ENCODE data around the gene PLK5.
"Not testable (repeated sequence)": the region's sequence is repeated elsewhere in the genome, so short reads cannot be mapped to it uniquely, and the experiment has no call there.

PLK5 gene

DNA sequence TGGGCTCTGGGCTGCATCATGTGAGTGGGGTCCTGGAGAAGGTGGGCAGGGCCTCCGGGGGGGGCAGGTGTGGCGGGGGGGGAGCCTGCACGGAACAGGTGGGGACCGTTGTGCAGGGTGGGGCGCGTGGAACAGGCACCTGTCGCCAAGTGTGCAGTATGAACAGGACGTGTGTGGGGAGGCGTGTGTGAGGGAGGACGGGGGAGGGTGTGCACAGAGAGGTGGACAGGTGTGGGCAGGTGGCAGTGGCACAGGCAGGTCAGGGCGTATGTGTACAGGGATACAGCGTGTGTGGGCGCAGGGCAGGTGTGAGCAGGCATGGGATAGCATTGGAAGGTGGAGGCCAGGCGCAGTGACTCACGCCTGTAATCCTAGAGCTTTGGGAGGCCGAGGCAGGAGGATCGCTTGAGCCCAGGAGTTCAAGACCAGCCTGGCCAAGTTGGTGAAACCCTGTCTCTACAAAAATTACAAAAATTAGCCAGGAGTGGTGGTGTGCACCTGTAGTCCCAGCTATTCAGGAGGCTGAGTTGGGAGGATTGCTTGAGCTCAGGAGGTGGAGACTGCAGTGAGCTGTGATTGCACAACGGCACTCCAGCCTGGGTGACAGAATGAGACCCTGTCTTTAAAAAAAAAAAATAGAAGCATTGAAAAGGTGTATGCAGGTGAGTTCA is 3.2 kb downstream of the PLK5 start:
- Mint-ChIP-seq H3K27ac (ENCODE audit: low read depth) (no peak overlapping the region), H3K4me3 (no peak overlapping the region), H3K4me1 (peaks cover 7% of the 10 kb centered on the region), H3K27me3 (peaks cover 78% of the 10 kb centered on the region), H3K9me3 (no peaks in the 10 kb centered on the region), H3K36me3 (ENCODE audit: insufficient read depth) (peaks cover 3% of the 10 kb centered on the region)
- ATAC-seq (replicated peaks; ENCODE audit: extremely low read depth, poor library complexity, severe bottlenecking), result no peak
- DNase-seq (ENCODE audit: low spot score in 2 of 2), result no peak

GRCh38 chr19:1527650-1528309 is 3.9 kb downstream of the PLK5 start:
- no peaks in the 10 kb centered on the region for H3K9me3 Mint-ChIP-seq
- no peak for ATAC-seq (replicated peaks; ENCODE audit: extremely low read depth, poor library complexity, severe bottlenecking)
- peaks cover 73% of the 10 kb centered on the region for H3K27me3 Mint-ChIP-seq
- peaks cover 3% of the 10 kb centered on the region for H3K36me3 Mint-ChIP-seq (ENCODE audit: insufficient read depth)
- H3K27ac Mint-ChIP-seq (ENCODE audit: low read depth), result no peak overlapping the region
- no peak for DNase-seq (ENCODE audit: low spot score in 2 of 2)
- H3K4me3 Mint-ChIP-seq, result no peak overlapping the region
- peaks cover 7% of the 10 kb centered on the region for H3K4me1 Mint-ChIP-seq

- H3K4me1 Mint-ChIP-seq, result peaks cover 7% of the 10 kb centered on the region
- ATAC-seq (replicated peaks; ENCODE audit: extremely low read depth, poor library complexity, severe bottlenecking), result no peak
- H3K36me3 Mint-ChIP-seq (ENCODE audit: insufficient read depth), result peaks cover 3% of the 10 kb centered on the region
- H3K27ac Mint-ChIP-seq (ENCODE audit: low read depth), result no peak overlapping the region
- no peaks in the 10 kb centered on the region for H3K9me3 Mint-ChIP-seq
- H3K4me3 Mint-ChIP-seq, result no peak overlapping the region
- DNase-seq (ENCODE audit: low spot score in 2 of 2), result no peak
- peaks cover 73% of the 10 kb centered on the region for H3K27me3 Mint-ChIP-seq
Observed at GRCh38 chr19:1528596-1529429, 4.9 kb downstream of the PLK5 start.

- peaks cover 5% of the 10 kb centered on the region for H3K4me1 Mint-ChIP-seq
- peaks cover 68% of the 10 kb centered on the region for H3K27me3 Mint-ChIP-seq
- peaks cover 3% of the 10 kb centered on the region for H3K36me3 Mint-ChIP-seq (ENCODE audit: insufficient read depth)
- no peaks in the 10 kb centered on the region for H3K9me3 Mint-ChIP-seq
- no peak overlapping the region for H3K27ac Mint-ChIP-seq (ENCODE audit: low read depth)
- DNase-seq (ENCODE audit: low spot score in 2 of 2) (no peak), ATAC-seq (replicated peaks; ENCODE audit: extremely low read depth, poor library complexity, severe bottlenecking) (no peak)
- H3K4me3 Mint-ChIP-seq, result no peak overlapping the region
Observed at GRCh38 chr19:1529430-1529816, 5.5 kb downstream of the PLK5 start.

DNA sequence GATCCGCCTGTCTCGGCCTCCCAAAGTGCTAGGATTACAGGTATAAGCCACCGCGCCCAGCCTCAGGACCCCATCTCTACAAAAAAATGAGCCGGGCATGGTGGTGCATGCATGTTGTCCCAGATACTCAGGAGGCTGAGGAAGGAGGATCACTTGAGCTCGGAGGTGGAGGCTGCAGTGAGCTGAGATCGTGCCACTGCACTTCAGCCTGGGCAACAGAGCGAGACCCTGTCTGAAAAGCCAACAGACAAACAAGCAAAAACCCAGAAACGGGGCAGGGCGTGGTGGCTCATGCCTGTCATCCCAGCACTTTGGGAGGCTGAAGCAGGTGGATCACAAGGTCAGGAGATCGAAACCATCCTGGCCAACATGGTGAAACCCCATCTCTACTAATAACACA is 7.0 kb downstream of the PLK5 start:
- DNase-seq (ENCODE audit: low spot score in 2 of 2); H3K4me3 Mint-ChIP-seq; H3K9me3 Mint-ChIP-seq; ATAC-seq (replicated peaks; ENCODE audit: extremely low read depth, poor library complexity, severe bottlenecking); H3K36me3 Mint-ChIP-seq (ENCODE audit: insufficient read depth); H3K4me1 Mint-ChIP-seq; H3K27ac Mint-ChIP-seq (ENCODE audit: low read depth): not testable (repeated sequence)
- peaks cover 62% of the 10 kb centered on the region for H3K27me3 Mint-ChIP-seq

GRCh38 chr19:1531587-1531986 is 7.7 kb downstream of the PLK5 start:
- H3K36me3 Mint-ChIP-seq (ENCODE audit: insufficient read depth), result peaks cover 1% of the 10 kb centered on the region
- no peaks in the 10 kb centered on the region for H3K9me3 Mint-ChIP-seq
- no peak overlapping the region for H3K4me3 Mint-ChIP-seq
- H3K4me1 Mint-ChIP-seq, result no peaks in the 10 kb centered on the region
- ATAC-seq (replicated peaks; ENCODE audit: extremely low read depth, poor library complexity, severe bottlenecking) (no peak), DNase-seq (ENCODE audit: low spot score in 2 of 2) (no peak)
- H3K27ac Mint-ChIP-seq (ENCODE audit: low read depth), result no peak overlapping the region
- H3K27me3 Mint-ChIP-seq, result peaks cover 55% of the 10 kb centered on the region

DNA sequence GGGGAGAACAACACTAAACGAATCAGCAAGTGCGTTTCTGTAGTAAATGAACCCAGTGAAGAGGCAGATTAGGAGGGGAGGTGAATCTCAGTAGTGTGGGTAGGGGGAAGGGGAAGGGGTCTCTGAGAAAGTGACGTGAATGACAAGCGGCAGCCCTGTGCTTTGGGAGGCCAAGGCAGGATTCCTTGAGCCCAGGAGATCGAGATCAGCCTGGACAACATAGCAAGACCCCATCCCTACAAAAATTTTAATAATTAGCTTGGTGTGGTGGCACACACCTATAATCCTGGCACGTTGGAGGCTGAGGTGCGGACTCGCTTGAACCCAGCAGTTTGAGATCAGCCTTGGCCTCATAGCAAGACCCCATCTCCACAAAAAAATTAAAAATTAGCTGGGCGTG is 8.1 kb downstream of the PLK5 start:
- H3K27me3 Mint-ChIP-seq, result peaks cover 51% of the 10 kb centered on the region
- no peak overlapping the region for H3K27ac Mint-ChIP-seq (ENCODE audit: low read depth)
- no peaks in the 10 kb centered on the region for H3K4me1 Mint-ChIP-seq
- no peaks in the 10 kb centered on the region for H3K9me3 Mint-ChIP-seq
- peaks cover 1% of the 10 kb centered on the region for H3K36me3 Mint-ChIP-seq (ENCODE audit: insufficient read depth)
- no peak for DNase-seq (ENCODE audit: low spot score in 2 of 2)
- no peak for ATAC-seq (replicated peaks; ENCODE audit: extremely low read depth, poor library complexity, severe bottlenecking)
- no peak overlapping the region for H3K4me3 Mint-ChIP-seq

DNA sequence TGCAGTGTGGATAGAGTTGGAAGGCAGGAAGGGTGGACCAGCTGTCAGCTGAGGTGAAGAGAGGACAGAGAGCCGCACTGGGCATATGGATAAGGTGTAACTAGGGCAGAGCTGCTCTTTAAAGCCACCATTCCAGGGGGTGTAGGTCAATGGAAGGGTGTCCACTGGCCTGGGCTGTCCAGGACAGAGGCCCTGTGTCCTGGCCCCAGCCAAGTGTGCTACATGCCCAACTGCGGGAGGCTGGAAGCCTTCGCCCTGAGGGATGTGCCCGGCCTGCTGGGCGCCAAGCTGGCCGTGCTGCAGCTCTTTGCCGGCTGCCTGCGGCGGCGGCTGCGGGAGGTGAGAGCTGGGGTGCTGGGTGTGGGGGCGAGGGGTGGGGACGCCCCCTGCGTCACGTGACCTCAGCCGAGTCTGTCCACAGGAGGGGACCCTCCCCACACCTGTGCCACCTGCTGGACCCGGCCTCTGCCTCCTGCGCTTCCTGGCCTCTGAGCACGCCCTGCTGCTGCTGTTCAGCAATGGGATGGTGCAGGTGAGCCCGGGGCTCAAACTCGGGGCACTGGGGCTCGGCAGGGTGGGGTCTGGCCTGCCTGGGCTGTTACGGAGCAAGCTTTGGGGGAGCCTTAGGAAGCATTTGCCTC is 9.8 kb downstream of the PLK5 start:
- Mint-ChIP-seq H3K36me3 (ENCODE audit: insufficient read depth) (peaks cover 1% of the 10 kb centered on the region), H3K4me1 (no peaks in the 10 kb centered on the region), H3K27me3 (peaks cover 41% of the 10 kb centered on the region), H3K27ac (ENCODE audit: low read depth) (no peak overlapping the region), H3K9me3 (no peaks in the 10 kb centered on the region), H3K4me3 (no peak overlapping the region)
- DNase-seq (ENCODE audit: low spot score in 2 of 2) (no peak), ATAC-seq (replicated peaks; ENCODE audit: extremely low read depth, poor library complexity, severe bottlenecking) (no peak)

DNA sequence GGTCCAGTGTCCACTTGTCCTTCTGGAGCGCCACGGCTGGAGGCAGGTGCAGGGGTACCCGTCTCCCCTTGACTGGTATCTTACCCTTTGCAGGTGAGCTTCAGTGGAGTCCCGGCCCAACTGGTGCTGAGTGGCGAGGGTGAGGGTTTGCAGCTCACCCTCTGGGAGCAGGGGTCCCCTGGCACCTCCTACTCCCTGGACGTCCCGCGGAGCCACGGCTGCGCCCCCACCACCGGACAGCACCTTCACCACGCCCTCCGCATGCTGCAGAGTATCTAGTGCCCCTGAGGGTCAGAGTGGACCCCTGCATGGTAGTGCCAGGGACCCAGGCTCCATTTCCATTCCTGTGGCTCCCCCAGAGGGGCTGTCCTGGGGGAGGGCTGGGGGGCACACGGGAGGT is 11.1 kb downstream of the PLK5 start:
- H3K36me3 Mint-ChIP-seq (ENCODE audit: insufficient read depth), result peaks cover 1% of the 10 kb centered on the region
- no peak overlapping the region for H3K4me3 Mint-ChIP-seq
- no peaks in the 10 kb centered on the region for H3K4me1 Mint-ChIP-seq
- DNase-seq (ENCODE audit: low spot score in 2 of 2) (no peak), ATAC-seq (replicated peaks; ENCODE audit: extremely low read depth, poor library complexity, severe bottlenecking) (no peak)
- H3K27me3 Mint-ChIP-seq, result peaks cover 38% of the 10 kb centered on the region
- no peaks in the 10 kb centered on the region for H3K9me3 Mint-ChIP-seq
- H3K27ac Mint-ChIP-seq (ENCODE audit: low read depth), result no peak overlapping the region

- H3K4me1 Mint-ChIP-seq; ATAC-seq (replicated peaks; ENCODE audit: extremely low read depth, poor library complexity, severe bottlenecking); H3K27ac Mint-ChIP-seq (ENCODE audit: low read depth); DNase-seq (ENCODE audit: low spot score in 2 of 2); H3K9me3 Mint-ChIP-seq; H3K36me3 Mint-ChIP-seq (ENCODE audit: insufficient read depth); H3K4me3 Mint-ChIP-seq: not testable (repeated sequence)
- H3K27me3 Mint-ChIP-seq, result peaks cover 38% of the 10 kb centered on the region
Observed at GRCh38 chr19:1535699-1536098, 11.8 kb downstream of the PLK5 start.

GRCh38 chr19:1538978-1539377 is 15.1 kb downstream of the PLK5 start:
- Mint-ChIP-seq H3K9me3 (no peaks in the 10 kb centered on the region), H3K4me1 (no peaks in the 10 kb centered on the region), H3K36me3 (ENCODE audit: insufficient read depth) (no peaks in the 10 kb centered on the region), H3K27ac (ENCODE audit: low read depth) (no peak overlapping the region), H3K4me3 (no peak overlapping the region), H3K27me3 (peaks cover 37% of the 10 kb centered on the region)
- ATAC-seq (replicated peaks; ENCODE audit: extremely low read depth, poor library complexity, severe bottlenecking), result no peak
- no peak for DNase-seq (ENCODE audit: low spot score in 2 of 2)

DNA sequence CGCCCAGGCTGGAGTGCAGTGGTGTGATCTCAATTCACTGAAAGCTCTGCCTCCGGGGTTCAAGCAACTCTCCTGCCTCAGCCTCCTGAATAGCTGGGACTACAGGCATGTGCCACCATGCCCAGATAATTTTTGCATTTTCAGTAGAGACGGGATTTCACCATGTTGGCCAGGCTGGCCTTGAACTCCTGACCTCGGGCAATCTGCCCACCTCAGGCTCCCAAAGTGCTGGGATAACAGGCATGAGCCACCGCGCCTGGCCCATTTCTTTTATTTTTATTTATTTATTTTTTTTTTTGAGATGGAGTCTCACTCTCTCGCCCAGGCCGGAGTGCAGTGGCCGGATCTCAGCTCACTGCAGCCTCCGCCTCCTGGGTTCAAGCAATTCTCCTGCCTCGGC is 15.9 kb downstream of the PLK5 start:
- ATAC-seq (replicated peaks; ENCODE audit: extremely low read depth, poor library complexity, severe bottlenecking); H3K4me3 Mint-ChIP-seq; H3K36me3 Mint-ChIP-seq (ENCODE audit: insufficient read depth); H3K4me1 Mint-ChIP-seq; H3K9me3 Mint-ChIP-seq; H3K27ac Mint-ChIP-seq (ENCODE audit: low read depth); DNase-seq (ENCODE audit: low spot score in 2 of 2): not testable (repeated sequence)
- H3K27me3 Mint-ChIP-seq, result peaks cover 37% of the 10 kb centered on the region
